Astrocyte (in vitro differentiated cells and primary cell): ENCODE results near the gene EXD2. TPM values are rescaled to one million over a fixed set of nuclear protein-coding genes. Genes with fewer than 3 reads are reported as not detected.

Experiments
- DNase-seq: peaks from one replicate; pipeline ENCODE4 v3.0.0-alpha.2; 2010; ENCODE audit warnings: low read depth
- FAIRE-seq: peaks from 2 replicates; lab custom pipeline; 2011; peaks lifted over from hg19 to GRCh38; lab: Jason Lieb, UNC
- H2AFZ ChIP-seq: 2 replicates; pipeline ENCODE4 v1.6.0; 2012; ENCODE audit warnings: low read depth, low read length, inconsistent platforms
- H3K27ac ChIP-seq: 2 replicates; pipeline ENCODE4 v1.5.1; 2011; ENCODE audit warnings: low read depth, low read length, inconsistent platforms
- H3K27me3 ChIP-seq: 2 replicates; pipeline ENCODE4 v1.6.0; 2011; ENCODE audit warnings: low read length, inconsistent platforms; ENCODE audit not compliant: insufficient read depth
- H3K36me3 ChIP-seq: 2 replicates; pipeline ENCODE4 v1.5.1; 2011; ENCODE audit warnings: low read length, inconsistent platforms; ENCODE audit not compliant: insufficient read depth
- H3K4me1 ChIP-seq: 2 replicates; pipeline ENCODE4 v1.5.1; 2011; ENCODE audit warnings: low read length, inconsistent platforms; ENCODE audit not compliant: insufficient read depth
- H3K4me2 ChIP-seq: 2 replicates; pipeline ENCODE4 v1.6.0; 2012; ENCODE audit warnings: low read length, inconsistent platforms
- H3K4me3 ChIP-seq: 2 replicates; pipeline ENCODE4 v1.5.1; 2011; ENCODE audit warnings: low read depth, mild to moderate bottlenecking, low read length, inconsistent platforms; ENCODE audit not compliant: insufficient read depth
- H3K79me2 ChIP-seq: 2 replicates; pipeline ENCODE4 v1.6.0; 2012; ENCODE audit warnings: mild to moderate bottlenecking, low read length, inconsistent platforms; ENCODE audit not compliant: insufficient read depth
- H3K9ac ChIP-seq: 2 replicates; pipeline ENCODE4 v1.6.0; 2012; ENCODE audit warnings: mild to moderate bottlenecking, low read length, inconsistent platforms
- H3K9me3 ChIP-seq: 2 replicates; pipeline ENCODE4 v1.5.1; 2012; ENCODE audit warnings: low read depth, mild to moderate bottlenecking, low read length, inconsistent platforms; ENCODE audit not compliant: insufficient read depth
- H4K20me1 ChIP-seq: 2 replicates; pipeline ENCODE4 v1.6.0; 2012; ENCODE audit warnings: low read length, inconsistent platforms; ENCODE audit not compliant: insufficient read depth
- H3K27ac Mint-ChIP-seq: one replicate; pipeline ENCODE4 v1.8.0; 2021; ENCODE audit warnings: mild to moderate bottlenecking, mixed read lengths; ENCODE audit not compliant: unreplicated experiment
- H3K27me3 Mint-ChIP-seq: one replicate; pipeline ENCODE4 v1.8.0; 2021; ENCODE audit warnings: low read depth, mixed read lengths; ENCODE audit not compliant: unreplicated experiment
- H3K36me3 Mint-ChIP-seq: one replicate; pipeline ENCODE4 v1.8.0; 2021; ENCODE audit warnings: low read depth, mixed read lengths; ENCODE audit not compliant: unreplicated experiment
- H3K4me1 Mint-ChIP-seq: one replicate; pipeline ENCODE4 v1.8.0; 2021; ENCODE audit warnings: low read depth, mixed read lengths; ENCODE audit not compliant: unreplicated experiment
- H3K4me3 Mint-ChIP-seq: one replicate; pipeline ENCODE4 v1.8.0; 2021; ENCODE audit warnings: mild to moderate bottlenecking, moderate library complexity, mixed read lengths; ENCODE audit not compliant: unreplicated experiment
- H3K9me3 Mint-ChIP-seq: one replicate; pipeline ENCODE4 v1.8.0; 2021; ENCODE audit warnings: mild to moderate bottlenecking, mixed read lengths; ENCODE audit not compliant: unreplicated experiment
- EZH2 ChIP-seq: IDR thresholded peaks from 2 replicates; pipeline ENCODE4 v1.6.1; 2012; ENCODE audit warnings: mild to moderate bottlenecking, low read length, inconsistent platforms; ENCODE audit not compliant: insufficient read depth
- total RNA-seq: library from RNA; stranded (reverse); gene quantifications from 2 replicates; pipeline ENCODE4 v1.2.1, GENCODE V29; 2021
- TF ChIP-seq, protein P1 (sequence below): IDR thresholded peaks from 2 replicates; pipeline ENCODE4 v1.5.1; 2011; ENCODE audit warnings: low read depth, mild to moderate bottlenecking, inconsistent platforms, low read length, moderate library complexity; ENCODE audit not compliant: insufficient read depth

EXD2 gene
- total RNA-seq, 1 donor from 2014 or later: 30.7 TPM

DNA sequence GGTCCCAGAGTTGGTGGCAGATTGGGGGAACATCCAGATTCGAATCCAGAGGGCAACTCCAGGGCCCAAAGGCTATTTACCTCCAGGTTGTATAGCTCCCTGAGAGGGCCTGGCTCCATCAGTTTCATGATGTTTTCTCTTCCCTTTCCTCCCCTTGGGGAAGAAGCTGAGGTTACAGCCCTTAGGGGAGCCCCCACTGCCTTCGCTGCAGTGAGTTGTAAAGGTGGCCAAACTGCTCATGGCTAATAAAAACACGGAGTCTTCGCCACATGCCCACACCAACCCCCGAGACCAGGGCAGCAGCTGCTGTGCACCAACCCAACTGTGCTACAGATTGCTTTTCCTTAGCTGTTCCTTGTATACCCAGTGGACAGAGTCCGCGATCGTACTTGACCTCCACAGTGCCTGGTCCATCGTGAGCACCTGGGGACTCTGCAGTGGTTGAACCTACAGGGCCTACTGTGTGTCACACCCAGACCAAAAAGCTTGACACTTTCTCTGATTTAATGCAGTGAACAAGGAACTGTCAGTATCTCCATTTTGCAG lies 89.5 kb downstream of the EXD2 start:
- no peak for TF ChIP-seq EZH2
- TF ChIP-seq, protein P1, sequence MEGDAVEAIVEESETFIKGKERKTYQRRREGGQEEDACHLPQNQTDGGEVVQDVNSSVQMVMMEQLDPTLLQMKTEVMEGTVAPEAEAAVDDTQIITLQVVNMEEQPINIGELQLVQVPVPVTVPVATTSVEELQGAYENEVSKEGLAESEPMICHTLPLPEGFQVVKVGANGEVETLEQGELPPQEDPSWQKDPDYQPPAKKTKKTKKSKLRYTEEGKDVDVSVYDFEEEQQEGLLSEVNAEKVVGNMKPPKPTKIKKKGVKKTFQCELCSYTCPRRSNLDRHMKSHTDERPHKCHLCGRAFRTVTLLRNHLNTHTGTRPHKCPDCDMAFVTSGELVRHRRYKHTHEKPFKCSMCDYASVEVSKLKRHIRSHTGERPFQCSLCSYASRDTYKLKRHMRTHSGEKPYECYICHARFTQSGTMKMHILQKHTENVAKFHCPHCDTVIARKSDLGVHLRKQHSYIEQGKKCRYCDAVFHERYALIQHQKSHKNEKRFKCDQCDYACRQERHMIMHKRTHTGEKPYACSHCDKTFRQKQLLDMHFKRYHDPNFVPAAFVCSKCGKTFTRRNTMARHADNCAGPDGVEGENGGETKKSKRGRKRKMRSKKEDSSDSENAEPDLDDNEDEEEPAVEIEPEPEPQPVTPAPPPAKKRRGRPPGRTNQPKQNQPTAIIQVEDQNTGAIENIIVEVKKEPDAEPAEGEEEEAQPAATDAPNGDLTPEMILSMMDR: no peak
- FAIRE-seq: no peak
- no peak overlapping the region for H2AFZ ChIP-seq
- peaks cover 38% of the 10 kb centered on the region for H3K27me3 Mint-ChIP-seq
- H3K4me3 ChIP-seq: no peak overlapping the region
- H3K79me2 ChIP-seq: no peaks in the 10 kb centered on the region
- DNase-seq: no peak
- no peaks in the 10 kb centered on the region for H3K27me3 ChIP-seq
- no peaks in the 10 kb centered on the region for H3K9me3 ChIP-seq
- H3K9me3 Mint-ChIP-seq: peaks cover 11% of the 10 kb centered on the region
- no peaks in the 10 kb centered on the region for H3K4me1 Mint-ChIP-seq
- no peaks in the 10 kb centered on the region for H4K20me1 ChIP-seq
- no peak overlapping the region for H3K27ac Mint-ChIP-seq
- no peaks in the 10 kb centered on the region for H3K36me3 ChIP-seq
- no peak overlapping the region for H3K9ac ChIP-seq
- H3K36me3 Mint-ChIP-seq: peaks cover 10% of the 10 kb centered on the region
- no peak overlapping the region for H3K4me3 Mint-ChIP-seq
- no peaks in the 10 kb centered on the region for H3K4me1 ChIP-seq
- no peak overlapping the region for H3K27ac ChIP-seq
- H3K4me2 ChIP-seq: no peak overlapping the region

DNA sequence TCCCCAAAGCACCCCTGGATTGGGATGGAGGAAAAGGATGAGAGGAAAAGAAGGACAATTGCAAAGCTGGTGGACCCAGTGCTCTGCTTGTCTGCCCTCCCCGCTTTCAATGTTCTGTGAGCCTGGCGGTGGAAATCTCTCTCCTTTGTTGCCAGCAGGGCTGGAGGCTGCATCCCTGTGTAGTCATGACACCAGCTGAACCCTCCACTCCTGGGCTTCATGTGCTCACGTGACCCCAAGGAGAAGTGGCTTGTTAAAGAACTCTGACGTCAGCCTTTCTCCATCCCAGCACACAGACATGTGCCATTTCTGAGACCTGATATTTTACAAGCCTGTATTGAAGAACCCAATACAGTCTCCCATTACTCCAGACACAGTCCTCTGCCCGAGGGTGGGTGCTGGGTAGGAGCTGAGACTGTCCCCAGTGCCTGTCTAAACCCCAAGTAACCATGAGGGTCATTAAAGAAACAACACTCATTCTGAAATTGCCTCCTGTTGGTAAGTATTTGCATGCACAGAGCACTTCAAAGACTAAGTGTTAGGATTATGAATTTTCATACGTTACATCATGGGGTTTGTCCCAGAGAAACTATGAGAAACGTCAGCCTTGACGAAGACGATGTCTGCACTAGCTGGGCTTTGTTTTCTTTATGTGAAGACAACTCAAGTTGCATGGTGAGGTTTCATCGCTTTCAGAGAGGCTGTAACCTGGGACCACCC lies 90.3 kb downstream of the EXD2 start:
- Histone ChIP-seq H4K20me1 (no peaks in the 10 kb centered on the region), H2AFZ (no peak overlapping the region), H3K4me3 (no peak overlapping the region), H3K36me3 (no peaks in the 10 kb centered on the region), H3K27ac (no peak overlapping the region), H3K4me2 (no peak overlapping the region), H3K9ac (no peak overlapping the region), H3K9me3 (no peaks in the 10 kb centered on the region), H3K4me1 (no peaks in the 10 kb centered on the region), H3K79me2 (no peaks in the 10 kb centered on the region), H3K27me3 (no peaks in the 10 kb centered on the region)
- TF ChIP-seq, protein P1: no peak
- TF ChIP-seq EZH2: no peak
- DNase-seq (no peak), FAIRE-seq (no peak)
- H3K4me1 Mint-ChIP-seq: no peaks in the 10 kb centered on the region
- H3K4me3 Mint-ChIP-seq: no peak overlapping the region
- H3K27ac Mint-ChIP-seq: no peak overlapping the region
- H3K36me3 Mint-ChIP-seq: peaks cover 8% of the 10 kb centered on the region
- H3K9me3 Mint-ChIP-seq: peaks cover 8% of the 10 kb centered on the region
- peaks cover 37% of the 10 kb centered on the region for H3K27me3 Mint-ChIP-seq

DNA sequence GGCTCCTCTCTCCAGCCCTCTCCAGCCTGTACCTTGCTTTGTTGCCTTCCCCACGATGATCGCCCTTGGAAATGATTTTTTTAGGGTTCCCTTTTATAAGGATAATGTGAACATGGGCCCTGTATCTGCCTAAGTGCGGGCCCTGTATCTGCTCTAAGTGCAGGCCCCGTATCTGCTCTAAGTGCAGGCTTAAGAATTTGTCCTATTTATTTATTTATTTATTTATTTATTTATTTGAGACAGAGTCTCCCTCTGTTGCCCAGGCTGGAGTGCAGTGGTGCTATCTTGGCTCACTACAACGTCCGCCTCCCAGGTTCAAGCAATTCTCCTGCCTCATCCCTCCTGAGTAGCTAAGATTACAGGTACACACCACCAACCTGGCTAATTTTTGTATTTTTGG lies 91.2 kb downstream of the EXD2 start:
- peaks cover 4% of the 10 kb centered on the region for H3K36me3 Mint-ChIP-seq
- Histone ChIP-seq H3K27me3 (no peaks in the 10 kb centered on the region), H2AFZ (no peak overlapping the region), H3K36me3 (no peaks in the 10 kb centered on the region), H3K27ac (no peak overlapping the region), H3K9me3 (no peaks in the 10 kb centered on the region), H3K4me3 (no peak overlapping the region), H3K9ac (no peak overlapping the region), H3K79me2 (no peaks in the 10 kb centered on the region), H3K4me2 (no peak overlapping the region), H3K4me1 (no peaks in the 10 kb centered on the region), H4K20me1 (no peaks in the 10 kb centered on the region)
- TF ChIP-seq, protein P1: no peak
- no peak for TF ChIP-seq EZH2
- peaks cover 3% of the 10 kb centered on the region for H3K9me3 Mint-ChIP-seq
- no peak overlapping the region for H3K27ac Mint-ChIP-seq
- no peaks in the 10 kb centered on the region for H3K4me1 Mint-ChIP-seq
- DNase-seq: no peak
- H3K4me3 Mint-ChIP-seq: no peak overlapping the region
- FAIRE-seq: no peak
- peaks cover 33% of the 10 kb centered on the region for H3K27me3 Mint-ChIP-seq
